Measurements from ENCODE around the gene SAMD15.

Gene SAMD15

DNA sequence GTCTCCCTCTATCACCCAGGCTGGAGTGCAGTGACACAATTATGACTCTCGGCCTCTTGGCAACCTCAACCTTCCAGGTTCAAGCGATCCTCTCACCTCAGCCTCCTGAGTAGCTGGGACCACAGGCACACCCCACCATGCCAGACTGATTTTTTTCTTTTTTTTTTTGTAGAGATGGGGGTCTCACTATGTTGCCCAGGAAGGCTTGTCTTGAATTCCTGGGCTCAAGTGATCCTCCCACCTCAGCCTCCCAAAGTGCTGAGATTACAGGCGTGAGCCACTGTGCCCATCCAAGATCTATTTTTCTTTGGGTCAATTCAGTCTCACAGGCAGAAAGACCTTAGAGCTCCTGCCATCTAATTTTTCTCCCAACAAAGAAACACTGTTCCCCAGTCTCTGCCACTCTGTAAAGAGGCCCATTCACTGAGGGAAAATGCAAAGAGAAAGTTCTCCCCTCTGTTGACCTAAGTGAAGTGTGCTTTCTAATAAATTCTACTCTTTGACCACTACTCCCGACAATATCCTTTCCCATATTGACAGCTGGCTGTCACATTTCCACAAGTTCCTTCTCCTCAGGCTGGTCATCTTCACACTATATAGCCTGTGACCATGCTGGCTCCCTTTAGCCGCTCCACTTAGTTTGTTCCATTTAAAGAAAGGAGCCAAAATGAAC is 23.6 kb upstream of the SAMD15 start:
- no peak overlapping the region for H3K4me3 ChIP-seq (ENCODE audit: low read depth, low read length)
- TF ChIP-seq, protein P1, sequence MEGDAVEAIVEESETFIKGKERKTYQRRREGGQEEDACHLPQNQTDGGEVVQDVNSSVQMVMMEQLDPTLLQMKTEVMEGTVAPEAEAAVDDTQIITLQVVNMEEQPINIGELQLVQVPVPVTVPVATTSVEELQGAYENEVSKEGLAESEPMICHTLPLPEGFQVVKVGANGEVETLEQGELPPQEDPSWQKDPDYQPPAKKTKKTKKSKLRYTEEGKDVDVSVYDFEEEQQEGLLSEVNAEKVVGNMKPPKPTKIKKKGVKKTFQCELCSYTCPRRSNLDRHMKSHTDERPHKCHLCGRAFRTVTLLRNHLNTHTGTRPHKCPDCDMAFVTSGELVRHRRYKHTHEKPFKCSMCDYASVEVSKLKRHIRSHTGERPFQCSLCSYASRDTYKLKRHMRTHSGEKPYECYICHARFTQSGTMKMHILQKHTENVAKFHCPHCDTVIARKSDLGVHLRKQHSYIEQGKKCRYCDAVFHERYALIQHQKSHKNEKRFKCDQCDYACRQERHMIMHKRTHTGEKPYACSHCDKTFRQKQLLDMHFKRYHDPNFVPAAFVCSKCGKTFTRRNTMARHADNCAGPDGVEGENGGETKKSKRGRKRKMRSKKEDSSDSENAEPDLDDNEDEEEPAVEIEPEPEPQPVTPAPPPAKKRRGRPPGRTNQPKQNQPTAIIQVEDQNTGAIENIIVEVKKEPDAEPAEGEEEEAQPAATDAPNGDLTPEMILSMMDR (IDR thresholded peaks at IDR 0.05; ENCODE audit: borderline replicate concordance, insufficient read depth, low read depth, low read length) = no peak

DNA sequence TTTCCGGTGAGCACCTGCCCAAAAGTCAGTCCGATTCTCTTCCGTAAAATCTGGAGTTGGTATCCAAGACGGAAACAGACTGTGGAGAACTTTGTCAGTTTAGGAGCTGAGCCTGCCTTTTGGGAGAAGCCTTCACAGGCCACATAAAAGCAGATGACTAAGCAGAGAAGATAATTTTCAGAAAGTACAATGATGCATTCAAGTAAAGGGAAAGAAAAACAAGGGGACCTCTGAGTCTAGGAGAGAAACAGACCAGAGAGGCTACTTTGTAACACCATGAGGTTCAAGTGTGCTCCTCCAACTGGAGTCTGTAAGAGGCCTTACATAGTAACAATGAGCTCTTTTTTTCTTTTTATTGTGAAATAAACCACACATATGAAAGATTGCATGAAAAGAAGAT is 21.4 kb upstream of the SAMD15 start:
- TF ChIP-seq, protein P1 (IDR thresholded peaks at IDR 0.05; ENCODE audit: borderline replicate concordance, insufficient read depth, low read depth, low read length) = no peak
- H3K4me3 ChIP-seq (ENCODE audit: low read depth, low read length) = no peak overlapping the region

DNA sequence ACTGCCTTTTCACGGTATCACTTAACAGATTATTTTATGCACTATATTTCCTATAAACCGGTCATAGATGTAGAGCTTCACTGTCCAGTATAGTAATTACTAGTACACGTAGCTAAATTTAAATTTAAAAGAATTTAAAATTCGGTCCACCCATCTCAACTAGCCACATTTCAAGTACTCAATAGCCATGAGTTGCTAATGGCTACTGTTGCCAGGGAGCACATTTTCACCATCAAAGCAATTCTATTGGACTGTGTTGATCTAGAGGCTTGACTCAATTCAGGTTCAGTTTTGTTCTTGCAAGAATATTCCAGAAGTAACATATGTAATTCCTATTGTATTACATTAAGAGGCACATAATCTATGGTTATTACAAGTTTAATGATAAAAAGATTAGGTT is 20.3 kb upstream of the SAMD15 start:
- TF ChIP-seq, protein P1 (IDR thresholded peaks at IDR 0.05; ENCODE audit: borderline replicate concordance, insufficient read depth, low read depth, low read length) = no peak
- no peak overlapping the region for H3K4me3 ChIP-seq (ENCODE audit: low read depth, low read length)

DNA sequence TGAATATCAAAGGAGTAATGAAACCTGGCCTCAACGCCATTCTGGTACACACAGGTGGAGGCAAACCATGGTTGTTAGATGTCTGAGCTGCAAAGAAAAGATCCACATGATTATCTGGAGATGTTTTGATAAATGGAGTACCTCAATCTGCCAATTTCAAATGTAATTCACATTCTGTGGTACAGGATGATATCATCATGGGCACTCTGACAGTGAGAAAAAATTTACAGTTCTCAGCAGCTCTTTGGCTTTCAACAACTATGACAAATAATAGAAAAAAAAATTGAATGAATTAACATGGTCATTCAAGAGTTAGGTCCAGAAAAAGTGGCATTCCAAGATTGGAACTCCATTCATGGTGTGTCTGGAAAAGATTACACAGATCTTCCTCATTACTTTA is 17.6 kb upstream of the SAMD15 start:
- no peak overlapping the region for H3K4me3 ChIP-seq (ENCODE audit: low read depth, low read length)
- TF ChIP-seq, protein P1 (IDR thresholded peaks at IDR 0.05; ENCODE audit: borderline replicate concordance, insufficient read depth, low read depth, low read length) = no peak

DNA sequence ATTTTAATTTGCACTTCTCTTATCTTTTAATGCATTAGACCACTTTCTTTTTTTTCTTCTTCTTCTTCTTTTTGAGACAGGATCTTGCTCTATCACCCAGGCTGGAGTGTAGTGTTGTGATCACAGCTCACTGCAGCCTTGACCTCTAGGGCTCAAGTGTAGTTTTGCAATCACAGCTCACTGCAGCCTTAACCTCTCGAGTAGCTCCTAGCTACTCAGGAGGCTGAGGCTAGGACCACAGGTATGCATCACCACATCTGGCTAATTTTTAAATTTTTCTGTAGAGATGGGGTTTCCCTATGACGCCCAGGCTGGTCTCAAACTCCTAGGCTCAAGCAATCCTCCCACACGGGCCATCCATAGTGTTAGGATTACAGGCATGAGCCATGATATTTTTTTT is 13.0 kb upstream of the SAMD15 start:
- TF ChIP-seq, protein P1 (IDR thresholded peaks at IDR 0.05; ENCODE audit: borderline replicate concordance, insufficient read depth, low read depth, low read length) = no peak

GRCh38 chr14:77369285-77369684 is 7.9 kb upstream of the SAMD15 start:
- TF ChIP-seq, protein P1 (IDR thresholded peaks at IDR 0.05; ENCODE audit: borderline replicate concordance, insufficient read depth, low read depth, low read length) = no peak
- H3K4me3 ChIP-seq (ENCODE audit: low read depth, low read length) = no peak overlapping the region

More for the DNA sequence above, 13.0 kb upstream of the SAMD15 start:
- no peak overlapping the region for H3K4me3 ChIP-seq (ENCODE audit: low read depth, low read length)

DNA sequence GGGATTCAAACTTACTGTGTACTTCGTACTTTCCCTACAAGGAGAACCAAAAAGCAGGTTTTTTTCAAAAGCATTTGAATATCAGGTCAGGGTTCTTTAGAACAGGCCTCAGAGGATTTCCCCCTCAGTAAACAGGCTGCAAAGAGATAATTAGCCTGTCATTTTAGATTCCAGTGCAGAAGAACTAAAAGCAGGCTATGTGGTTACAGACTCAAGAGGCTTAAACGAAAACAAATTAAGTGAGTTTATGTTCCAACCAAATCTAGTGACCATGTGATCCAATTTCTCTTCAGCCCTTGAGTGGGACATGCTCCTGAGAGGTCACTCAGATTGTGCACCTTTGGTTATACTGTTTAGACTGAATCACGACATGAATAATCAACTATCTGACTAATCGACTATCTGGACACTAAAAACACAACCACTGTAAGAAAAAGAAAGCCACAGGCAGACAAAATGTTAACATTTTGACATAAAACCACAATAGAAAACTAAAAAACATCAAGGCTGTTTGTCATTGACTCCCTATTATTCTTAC is 4.8 kb upstream of the SAMD15 start:
- TF ChIP-seq, protein P1 (IDR thresholded peaks at IDR 0.05; ENCODE audit: borderline replicate concordance, insufficient read depth, low read depth, low read length) = no peak
- peak overlapping the region; percentile 38 for H3K4me3 ChIP-seq (ENCODE audit: low read depth, low read length)

Data from GM12875 (cell line).